ENCODE data around the gene EEF1G. TPM values are rescaled to one million over a fixed set of nuclear protein-coding genes. Genes with fewer than 3 reads are reported as not detected.

EEF1G gene
- total RNA-seq, 1 experiment from 2014 or later: 1,667 TPM

DNA sequence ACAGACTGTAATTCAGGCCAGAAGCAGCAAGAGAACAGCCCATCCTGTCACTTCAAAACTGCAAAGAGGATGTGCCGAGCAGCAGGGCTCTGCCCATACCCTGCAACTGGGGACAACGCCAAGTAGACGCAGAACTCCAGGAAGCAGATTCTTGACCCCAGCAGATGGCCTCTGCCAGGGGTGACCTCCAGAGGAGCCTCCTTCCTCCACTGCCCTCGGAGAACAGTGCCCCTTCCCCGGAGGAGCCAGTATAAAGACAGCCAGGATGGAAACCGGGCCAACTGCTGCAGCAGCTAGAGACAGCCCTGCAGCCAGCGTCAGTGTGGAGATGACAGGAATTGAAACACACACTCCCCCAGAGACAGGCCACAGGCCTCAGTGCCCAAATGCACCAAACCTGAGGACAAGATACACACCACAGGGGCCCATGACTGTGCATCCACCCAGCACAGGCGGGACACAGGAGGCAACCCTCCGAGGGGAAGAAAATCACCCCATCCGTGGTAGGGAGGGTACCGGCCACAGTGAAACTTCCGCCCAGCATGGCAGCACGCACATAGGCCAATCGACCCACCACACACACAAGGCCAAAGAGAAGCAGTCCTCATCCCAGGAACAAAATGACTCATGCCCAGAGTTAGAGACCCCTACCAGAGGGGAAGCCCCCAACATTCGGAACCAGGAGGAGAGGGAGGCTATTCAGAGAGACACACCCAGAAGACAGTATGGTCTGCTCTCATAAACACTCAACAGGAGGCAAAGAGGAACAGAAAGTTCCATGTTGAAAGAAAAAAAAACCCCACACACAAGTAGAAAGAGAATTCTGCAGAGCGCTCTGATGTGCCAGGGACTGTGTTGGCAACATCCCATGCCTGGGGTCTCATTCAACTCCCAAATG, 32.6 kb downstream of the EEF1G start (continued):
- no peak for TF ChIP-seq MXD4 (CRISPR knock-in tag; IDR thresholded peaks at IDR 0.05; ENCODE audit: borderline replicate concordance)
- TF ChIP-seq ZNF219 (CRISPR knock-in tag; IDR thresholded peaks at IDR 0.05; ENCODE audit: borderline replicate concordance): no peak

- ChIA-PET POLR2A (no interaction called here), CTCF (interaction anchor here (1.1 to 13.3 kb wide), 5 partner anchors 12 to 145 kb away, joined by 3 to 552 read pairs (median 7); partner anchors contain the start of gene SCGB1A1)
- DNase-seq (ENCODE audit: low spot score) (no peak), ATAC-seq (no peak)
- Mint-ChIP-seq H3K36me3 (no peaks in the 10 kb centered on the region), H3K9me3 (no peaks in the 10 kb centered on the region), H3K4me1 (peaks cover 36% of the 10 kb centered on the region), H3K4me3 (no peak overlapping the region), H3K27ac (no peak overlapping the region), H3K27me3 (ENCODE audit: low read depth) (peaks cover 34% of the 10 kb centered on the region)
- no peak for TF ChIP-seq EMX1 (CRISPR knock-in tag; IDR thresholded peaks at IDR 0.05)
- no peak for TF ChIP-seq CDX4 (CRISPR knock-in tag; IDR thresholded peaks at IDR 0.05; ENCODE audit: borderline replicate concordance)
- no peak for TF ChIP-seq FOXP1 (CRISPR knock-in tag; IDR thresholded peaks at IDR 0.05; ENCODE audit: borderline replicate concordance)
- TF ChIP-seq GRHL2 (CRISPR knock-in tag; IDR thresholded peaks at IDR 0.05; ENCODE audit: insufficient replicate concordance, severe bottlenecking): no peak
- TF ChIP-seq NFE2L1 (CRISPR knock-in tag; IDR thresholded peaks at IDR 0.05): no peak
- no peak for TF ChIP-seq PREB (CRISPR knock-in tag; IDR thresholded peaks at IDR 0.05; ENCODE audit: borderline replicate concordance)
- no peak for TF ChIP-seq ATF6 (CRISPR knock-in tag; IDR thresholded peaks at IDR 0.05)
- TF ChIP-seq CREB1 (CRISPR knock-in tag; IDR thresholded peaks at IDR 0.05): no peak
These were observed 34.3 kb downstream of the EEF1G start for GRCh38 chr11:62539238-62539925.

- ChIA-PET POLR2A (no interaction called here), CTCF (interaction anchor here (1.1 to 13.3 kb wide), 5 partner anchors 12 to 144 kb away, joined by 3 to 552 read pairs (median 7); partner anchors contain the start of gene SCGB1A1)
- Mint-ChIP-seq H3K4me3 (no peak overlapping the region), H3K4me1 (peaks cover 31% of the 10 kb centered on the region), H3K9me3 (no peaks in the 10 kb centered on the region), H3K27me3 (ENCODE audit: low read depth) (peaks cover 27% of the 10 kb centered on the region), H3K27ac (no peak overlapping the region), H3K36me3 (no peaks in the 10 kb centered on the region)
- ATAC-seq: no peak
- DNase-seq (ENCODE audit: low spot score): no peak
- TF ChIP-seq SOX15 (CRISPR knock-in tag; IDR thresholded peaks at IDR 0.05) (no peak), ZNF232 (CRISPR knock-in tag; IDR thresholded peaks at IDR 0.05) (no peak), PRRX2 (CRISPR knock-in tag; IDR thresholded peaks at IDR 0.05) (no peak), NFYB (CRISPR knock-in tag; conservative IDR thresholded peaks at IDR 0.05; ENCODE audit: low read depth) (no peak)
- TF ChIP-seq, protein P1, sequence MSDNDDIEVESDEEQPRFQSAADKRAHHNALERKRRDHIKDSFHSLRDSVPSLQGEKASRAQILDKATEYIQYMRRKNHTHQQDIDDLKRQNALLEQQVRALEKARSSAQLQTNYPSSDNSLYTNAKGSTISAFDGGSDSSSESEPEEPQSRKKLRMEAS (CRISPR knock-in tag; IDR thresholded peaks at IDR 0.05): no peak
- TF ChIP-seq, protein P2, sequence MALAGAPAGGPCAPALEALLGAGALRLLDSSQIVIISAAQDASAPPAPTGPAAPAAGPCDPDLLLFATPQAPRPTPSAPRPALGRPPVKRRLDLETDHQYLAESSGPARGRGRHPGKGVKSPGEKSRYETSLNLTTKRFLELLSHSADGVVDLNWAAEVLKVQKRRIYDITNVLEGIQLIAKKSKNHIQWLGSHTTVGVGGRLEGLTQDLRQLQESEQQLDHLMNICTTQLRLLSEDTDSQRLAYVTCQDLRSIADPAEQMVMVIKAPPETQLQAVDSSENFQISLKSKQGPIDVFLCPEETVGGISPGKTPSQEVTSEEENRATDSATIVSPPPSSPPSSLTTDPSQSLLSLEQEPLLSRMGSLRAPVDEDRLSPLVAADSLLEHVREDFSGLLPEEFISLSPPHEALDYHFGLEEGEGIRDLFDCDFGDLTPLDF (CRISPR knock-in tag; IDR thresholded peaks at IDR 0.05): no peak
- TF ChIP-seq, protein P3, sequence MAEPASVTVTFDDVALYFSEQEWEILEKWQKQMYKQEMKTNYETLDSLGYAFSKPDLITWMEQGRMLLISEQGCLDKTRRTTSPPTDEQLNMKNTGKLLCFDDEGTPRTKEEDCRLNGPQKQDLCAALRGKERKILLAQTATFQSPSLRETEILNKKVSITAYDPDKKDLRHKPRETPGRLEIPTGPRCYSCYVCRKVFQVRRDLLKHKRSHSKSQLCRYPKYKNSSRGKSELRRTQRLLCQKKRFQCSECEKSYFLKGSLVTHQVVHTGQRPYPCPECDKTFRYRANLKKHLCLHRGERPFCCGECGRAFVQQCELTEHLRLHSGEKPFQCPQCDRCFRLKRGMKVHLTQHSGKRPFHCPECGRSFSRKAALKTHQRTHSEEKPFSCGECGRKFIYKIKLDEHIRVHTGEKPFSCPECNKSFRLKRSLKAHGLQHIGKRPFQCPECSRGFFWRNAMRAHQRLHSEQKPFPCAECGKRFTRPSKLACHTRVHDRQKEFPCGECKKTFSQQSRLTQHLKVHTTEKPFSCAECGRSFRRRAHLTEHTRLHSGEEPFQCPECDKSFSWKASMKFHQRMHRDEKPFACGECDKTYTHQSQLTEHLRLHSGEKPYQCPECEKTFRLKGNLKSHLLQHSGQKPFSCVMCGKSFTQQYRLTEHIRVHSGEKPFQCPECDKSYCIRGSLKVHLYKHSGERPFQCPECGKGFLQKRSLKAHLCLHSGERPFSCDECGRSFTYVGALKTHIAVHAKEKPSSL (CRISPR knock-in tag; conservative IDR thresholded peaks at IDR 0.05): no peak
- TF ChIP-seq, protein P4, sequence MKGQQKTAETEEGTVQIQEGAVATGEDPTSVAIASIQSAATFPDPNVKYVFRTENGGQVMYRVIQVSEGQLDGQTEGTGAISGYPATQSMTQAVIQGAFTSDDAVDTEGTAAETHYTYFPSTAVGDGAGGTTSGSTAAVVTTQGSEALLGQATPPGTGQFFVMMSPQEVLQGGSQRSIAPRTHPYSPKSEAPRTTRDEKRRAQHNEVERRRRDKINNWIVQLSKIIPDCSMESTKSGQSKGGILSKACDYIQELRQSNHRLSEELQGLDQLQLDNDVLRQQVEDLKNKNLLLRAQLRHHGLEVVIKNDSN (CRISPR knock-in tag; IDR thresholded peaks at IDR 0.05): no peak
- TF ChIP-seq, protein P5, sequence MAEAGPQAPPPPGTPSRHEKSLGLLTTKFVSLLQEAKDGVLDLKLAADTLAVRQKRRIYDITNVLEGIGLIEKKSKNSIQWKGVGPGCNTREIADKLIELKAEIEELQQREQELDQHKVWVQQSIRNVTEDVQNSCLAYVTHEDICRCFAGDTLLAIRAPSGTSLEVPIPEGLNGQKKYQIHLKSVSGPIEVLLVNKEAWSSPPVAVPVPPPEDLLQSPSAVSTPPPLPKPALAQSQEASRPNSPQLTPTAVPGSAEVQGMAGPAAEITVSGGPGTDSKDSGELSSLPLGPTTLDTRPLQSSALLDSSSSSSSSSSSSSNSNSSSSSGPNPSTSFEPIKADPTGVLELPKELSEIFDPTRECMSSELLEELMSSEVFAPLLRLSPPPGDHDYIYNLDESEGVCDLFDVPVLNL (CRISPR knock-in tag; IDR thresholded peaks at IDR 0.05; ENCODE audit: borderline replicate concordance, low read depth): no peak
These were observed 35.0 kb downstream of the EEF1G start for GRCh38 chr11:62538470-62539237.

All from WTC11 (cell line).